Liver (tissue), 9 donors: ENCODE results near the gene COL26A1. TPM values are rescaled to one million over a fixed set of nuclear protein-coding genes. Genes with fewer than 3 reads are reported as not detected.

Experiments used
- DNase-seq: peaks from one replicate; pipeline ENCODE4 v3.0.0-alpha.2; 2017; ENCODE audit warnings: low spot score
- H3K27ac ChIP-seq, 2 donors: one replicate each; pipeline ENCODE4 v1.7.0; 2013; ENCODE audit warnings: inconsistent platforms in 2 of 2, low read length in 2 of 2, control low read depth in 1 of 2, low read depth in 1 of 2, mild to moderate bottlenecking in 1 of 2
- H3K27me3 ChIP-seq, 4 donors: one replicate each; pipeline versions ENCODE4 v1.6.1 to v1.7.0; 2013; ENCODE audit warnings: low read length in 3 of 4, inconsistent platforms in 1 of 4, mild to moderate bottlenecking in 1 of 4, moderate library complexity in 1 of 4; ENCODE audit not compliant: control insufficient read depth in 4 of 4, insufficient read depth in 4 of 4
- H3K36me3 ChIP-seq, 4 donors: one replicate each; pipeline versions ENCODE4 v1.6.1 to v1.7.0; 2013; ENCODE audit warnings: low read length in 3 of 4, mild to moderate bottlenecking in 3 of 4, low read depth in 1 of 4, moderate library complexity in 1 of 4; ENCODE audit not compliant: control insufficient read depth in 4 of 4, insufficient read depth in 3 of 4
- H3K4me1 ChIP-seq, 4 donors: one replicate each; pipeline versions ENCODE4 v1.6.1 to v1.7.0; 2013; ENCODE audit warnings: low read length in 3 of 4, mild to moderate bottlenecking in 3 of 4, moderate library complexity in 1 of 4; ENCODE audit not compliant: control insufficient read depth in 4 of 4, insufficient read depth in 4 of 4
- H3K4me3 ChIP-seq, 3 donors: one replicate each; pipeline versions ENCODE4 v1.6.1 to v1.7.0; 2013; ENCODE audit warnings: low read length in 3 of 3, control low read depth in 1 of 3, low read depth in 1 of 3, mild to moderate bottlenecking in 1 of 3
- H3K9ac ChIP-seq, 2 donors: one replicate each; pipeline ENCODE4 v1.7.0; 2013; ENCODE audit warnings: low read length in 2 of 2, mild to moderate bottlenecking in 2 of 2, moderate library complexity in 2 of 2, control low read depth in 1 of 2, low read depth in 1 of 2
- H3K9me3 ChIP-seq, 4 donors: one replicate each; pipeline versions ENCODE4 v1.6.1 to v1.7.0; 2013; ENCODE audit warnings: low read length in 3 of 4; ENCODE audit not compliant: control insufficient read depth in 4 of 4
- GABPA ChIP-seq, 2 donors: IDR thresholded peaks in 1 of 2; conservative IDR thresholded peaks in 1 of 2; 2 replicates each; pipeline ENCODE4 v1.6.1; 2016; ENCODE audit warnings: antibody characterized with exemption in 2 of 2, mild to moderate bottlenecking in 1 of 2, moderate library complexity in 1 of 2
- HNF4G ChIP-seq: IDR thresholded peaks from 2 replicates; pipeline ENCODE4 v1.6.1; 2016; ENCODE audit warnings: antibody characterized with exemption
- JUND ChIP-seq, 2 donors: IDR thresholded peaks; 2 replicates each; pipeline ENCODE4 v1.6.1; 2016; ENCODE audit warnings: antibody characterized with exemption in 2 of 2
- NR2F2 ChIP-seq: IDR thresholded peaks from 2 replicates; pipeline ENCODE4 v1.6.1; 2016; ENCODE audit warnings: antibody characterized with exemption
- RXRA ChIP-seq, 2 donors: IDR thresholded peaks; 2 replicates each; pipeline ENCODE4 v1.6.1; 2017 to 2018; ENCODE audit warnings: antibody characterized with exemption in 2 of 2, mild to moderate bottlenecking in 1 of 2
- SP1 ChIP-seq: IDR thresholded peaks from 2 replicates; pipeline ENCODE4 v1.6.1; 2018; ENCODE audit warnings: antibody characterized with exemption, mild to moderate bottlenecking
- TAF1 ChIP-seq: conservative IDR thresholded peaks from 2 replicates; pipeline ENCODE4 v1.6.1; 2016; ENCODE audit warnings: antibody characterized with exemption, mild to moderate bottlenecking
- WGBS: extraction: QIAGEN DNeasy Blood & Tissue Kit; methylation state at CpG from one replicate; pipeline ENCODE4 v1.1.7; 2013; 5-methylcytosine and 5-hydroxymethylcytosine counted together
- polyA plus RNA-seq, 2 donors: library from polyadenylated mRNA; stranded (reverse) in 1 of 2; unstranded in 1 of 2; fragments of 200-250 nt in 1 of 2; fragments of >200 nt in 1 of 2; fragmentation: Nextera tagmentation in 1 of 2; extraction: Ambion mirVana in 1 of 2; gene quantifications; one replicate each; pipeline versions ENCODE4 v1.2.1 to v1.2.3, GENCODE V29; 2013 to 2015
- total RNA-seq, 2 donors: library from RNA; depleted of rRNA; stranded (reverse); fragments of >200 nt; gene quantifications; one replicate each; pipeline ENCODE4 v1.2.3, GENCODE V29; 2014
- TF ChIP-seq, protein P1 (sequence below): IDR thresholded peaks from 2 replicates; pipeline ENCODE4 v1.6.1; 2016; ENCODE audit warnings: antibody characterized with exemption, mild to moderate bottlenecking
- TF ChIP-seq, protein P2 (sequence below): IDR thresholded peaks from 2 replicates; pipeline ENCODE4 v1.6.1; 2016; ENCODE audit warnings: antibody characterized with exemption
- TF ChIP-seq, protein P3 (sequence below): fragments of 150-350 bp; IDR thresholded peaks from 2 replicates; pipeline ENCODE4 v1.5.1; 2017; ENCODE audit warnings: improper control_type of control experiment, low read depth, low read length; ENCODE audit not compliant: missing input control
- TF ChIP-seq, protein P4 (sequence below): IDR thresholded peaks from 2 replicates; pipeline ENCODE4 v1.6.1; 2016; ENCODE audit warnings: antibody characterized with exemption
- TF ChIP-seq, protein P5 (sequence below): IDR thresholded peaks from 2 replicates; pipeline ENCODE4 v1.6.1; 2016; ENCODE audit warnings: antibody characterized with exemption
- donor health status: healthy.
- donor health status: healthy.
- donor health status: healthy.
- donor health status: healthy.
- donor health status: healthy.

Gene COL26A1
- total and polyA plus RNA-seq, 4 donors, result 0.76 to 1.8 (median 0.96) TPM

DNA sequence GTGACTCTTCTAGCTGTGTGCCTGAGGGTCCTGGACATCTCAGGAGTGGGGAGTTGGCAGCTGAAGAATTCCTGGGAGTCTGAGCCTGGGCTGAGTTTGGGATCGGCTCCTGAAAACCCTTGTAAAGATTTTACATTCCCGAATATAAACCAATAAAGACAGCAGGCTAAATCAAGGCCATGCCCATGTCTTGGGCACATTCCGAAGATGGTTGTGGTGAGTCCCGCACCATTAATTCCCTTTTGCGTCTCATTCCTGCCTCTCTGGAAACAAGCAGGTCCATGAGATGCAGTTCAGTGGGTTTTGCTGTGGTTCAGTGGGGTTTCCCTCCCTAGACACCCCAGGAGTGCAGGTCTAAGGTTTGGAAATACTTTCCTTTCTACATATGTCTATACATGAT lies 90.9 kb downstream of the COL26A1 start (continued):
- TF ChIP-seq, protein P1, sequence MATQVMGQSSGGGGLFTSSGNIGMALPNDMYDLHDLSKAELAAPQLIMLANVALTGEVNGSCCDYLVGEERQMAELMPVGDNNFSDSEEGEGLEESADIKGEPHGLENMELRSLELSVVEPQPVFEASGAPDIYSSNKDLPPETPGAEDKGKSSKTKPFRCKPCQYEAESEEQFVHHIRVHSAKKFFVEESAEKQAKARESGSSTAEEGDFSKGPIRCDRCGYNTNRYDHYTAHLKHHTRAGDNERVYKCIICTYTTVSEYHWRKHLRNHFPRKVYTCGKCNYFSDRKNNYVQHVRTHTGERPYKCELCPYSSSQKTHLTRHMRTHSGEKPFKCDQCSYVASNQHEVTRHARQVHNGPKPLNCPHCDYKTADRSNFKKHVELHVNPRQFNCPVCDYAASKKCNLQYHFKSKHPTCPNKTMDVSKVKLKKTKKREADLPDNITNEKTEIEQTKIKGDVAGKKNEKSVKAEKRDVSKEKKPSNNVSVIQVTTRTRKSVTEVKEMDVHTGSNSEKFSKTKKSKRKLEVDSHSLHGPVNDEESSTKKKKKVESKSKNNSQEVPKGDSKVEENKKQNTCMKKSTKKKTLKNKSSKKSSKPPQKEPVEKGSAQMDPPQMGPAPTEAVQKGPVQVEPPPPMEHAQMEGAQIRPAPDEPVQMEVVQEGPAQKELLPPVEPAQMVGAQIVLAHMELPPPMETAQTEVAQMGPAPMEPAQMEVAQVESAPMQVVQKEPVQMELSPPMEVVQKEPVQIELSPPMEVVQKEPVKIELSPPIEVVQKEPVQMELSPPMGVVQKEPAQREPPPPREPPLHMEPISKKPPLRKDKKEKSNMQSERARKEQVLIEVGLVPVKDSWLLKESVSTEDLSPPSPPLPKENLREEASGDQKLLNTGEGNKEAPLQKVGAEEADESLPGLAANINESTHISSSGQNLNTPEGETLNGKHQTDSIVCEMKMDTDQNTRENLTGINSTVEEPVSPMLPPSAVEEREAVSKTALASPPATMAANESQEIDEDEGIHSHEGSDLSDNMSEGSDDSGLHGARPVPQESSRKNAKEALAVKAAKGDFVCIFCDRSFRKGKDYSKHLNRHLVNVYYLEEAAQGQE, result no peak
- TF ChIP-seq TAF1 (no peak), JUND (IDR thresholded peaks at IDR 0.05) (no peak)

DNA sequence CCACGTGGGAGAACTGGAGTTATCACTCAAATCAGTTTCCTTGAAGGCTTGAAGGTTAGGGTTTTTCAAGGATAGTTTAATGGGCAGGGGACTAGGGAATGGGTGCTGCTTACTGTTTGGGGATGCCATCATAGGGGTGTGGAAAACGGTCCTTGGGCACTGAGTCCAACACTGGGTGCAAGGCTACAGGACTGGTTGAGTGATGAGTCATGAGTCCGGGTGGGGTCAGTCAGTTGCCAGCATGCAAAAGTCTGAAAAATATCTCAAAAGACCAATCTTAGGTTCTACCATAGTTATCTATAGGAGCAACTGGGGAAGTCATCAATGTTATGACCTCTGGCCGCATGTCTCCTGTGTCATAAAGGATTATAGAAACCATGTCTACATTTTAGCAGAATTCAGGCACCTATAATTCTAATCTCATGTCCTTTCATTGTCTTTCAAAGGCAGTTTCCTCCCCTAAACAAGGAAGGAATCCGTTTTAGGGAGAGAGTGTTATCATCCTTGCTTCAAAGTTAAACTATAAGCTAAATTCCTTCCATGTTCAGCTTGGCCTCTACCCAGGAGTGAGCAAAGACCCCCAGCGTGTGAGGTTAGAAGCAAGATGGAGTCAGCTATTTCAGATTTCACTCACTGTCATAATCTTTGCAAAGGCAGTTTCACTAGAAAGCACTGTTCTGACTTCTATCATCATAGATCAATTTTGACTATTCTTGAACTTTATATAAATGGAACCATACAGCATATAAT lies 94.5 kb downstream of the COL26A1 start:
- Histone ChIP-seq H3K36me3 (no peaks in the 10 kb centered on the region), H3K4me1 (no peaks in the 10 kb centered on the region), H3K9ac (no peak overlapping the region), H3K27ac (no peak overlapping the region), H3K4me3 (no peak overlapping the region), H3K9me3 (no peaks in the 10 kb centered on the region), H3K27me3 (no peaks in the 10 kb centered on the region)
- WGBS, result 75% methylated on average over 6 of the region's 6 CpGs
- TF ChIP-seq NR2F2, result no peak
- no peak for TF ChIP-seq GABPA (IDR thresholded peaks at IDR 0.05 in 1 of 2, conservative IDR thresholded peaks at IDR 0.05 in 1 of 2)
- TF ChIP-seq SP1, result no peak
- TF ChIP-seq, protein P2, sequence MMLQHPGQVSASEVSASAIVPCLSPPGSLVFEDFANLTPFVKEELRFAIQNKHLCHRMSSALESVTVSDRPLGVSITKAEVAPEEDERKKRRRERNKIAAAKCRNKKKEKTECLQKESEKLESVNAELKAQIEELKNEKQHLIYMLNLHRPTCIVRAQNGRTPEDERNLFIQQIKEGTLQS, result no peak
- no peak for TF ChIP-seq TAF1
- no peak for TF ChIP-seq RXRA (IDR thresholded peaks at IDR 0.05)
- no peak for TF ChIP-seq JUND (IDR thresholded peaks at IDR 0.05)
- TF ChIP-seq, protein P3, sequence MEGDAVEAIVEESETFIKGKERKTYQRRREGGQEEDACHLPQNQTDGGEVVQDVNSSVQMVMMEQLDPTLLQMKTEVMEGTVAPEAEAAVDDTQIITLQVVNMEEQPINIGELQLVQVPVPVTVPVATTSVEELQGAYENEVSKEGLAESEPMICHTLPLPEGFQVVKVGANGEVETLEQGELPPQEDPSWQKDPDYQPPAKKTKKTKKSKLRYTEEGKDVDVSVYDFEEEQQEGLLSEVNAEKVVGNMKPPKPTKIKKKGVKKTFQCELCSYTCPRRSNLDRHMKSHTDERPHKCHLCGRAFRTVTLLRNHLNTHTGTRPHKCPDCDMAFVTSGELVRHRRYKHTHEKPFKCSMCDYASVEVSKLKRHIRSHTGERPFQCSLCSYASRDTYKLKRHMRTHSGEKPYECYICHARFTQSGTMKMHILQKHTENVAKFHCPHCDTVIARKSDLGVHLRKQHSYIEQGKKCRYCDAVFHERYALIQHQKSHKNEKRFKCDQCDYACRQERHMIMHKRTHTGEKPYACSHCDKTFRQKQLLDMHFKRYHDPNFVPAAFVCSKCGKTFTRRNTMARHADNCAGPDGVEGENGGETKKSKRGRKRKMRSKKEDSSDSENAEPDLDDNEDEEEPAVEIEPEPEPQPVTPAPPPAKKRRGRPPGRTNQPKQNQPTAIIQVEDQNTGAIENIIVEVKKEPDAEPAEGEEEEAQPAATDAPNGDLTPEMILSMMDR, result no peak
- TF ChIP-seq, protein P4, sequence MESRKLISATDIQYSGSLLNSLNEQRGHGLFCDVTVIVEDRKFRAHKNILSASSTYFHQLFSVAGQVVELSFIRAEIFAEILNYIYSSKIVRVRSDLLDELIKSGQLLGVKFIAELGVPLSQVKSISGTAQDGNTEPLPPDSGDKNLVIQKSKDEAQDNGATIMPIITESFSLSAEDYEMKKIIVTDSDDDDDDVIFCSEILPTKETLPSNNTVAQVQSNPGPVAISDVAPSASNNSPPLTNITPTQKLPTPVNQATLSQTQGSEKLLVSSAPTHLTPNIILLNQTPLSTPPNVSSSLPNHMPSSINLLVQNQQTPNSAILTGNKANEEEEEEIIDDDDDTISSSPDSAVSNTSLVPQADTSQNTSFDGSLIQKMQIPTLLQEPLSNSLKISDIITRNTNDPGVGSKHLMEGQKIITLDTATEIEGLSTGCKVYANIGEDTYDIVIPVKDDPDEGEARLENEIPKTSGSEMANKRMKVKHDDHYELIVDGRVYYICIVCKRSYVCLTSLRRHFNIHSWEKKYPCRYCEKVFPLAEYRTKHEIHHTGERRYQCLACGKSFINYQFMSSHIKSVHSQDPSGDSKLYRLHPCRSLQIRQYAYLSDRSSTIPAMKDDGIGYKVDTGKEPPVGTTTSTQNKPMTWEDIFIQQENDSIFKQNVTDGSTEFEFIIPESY, result no peak
- no peak for TF ChIP-seq HNF4G
- TF ChIP-seq, protein P5, sequence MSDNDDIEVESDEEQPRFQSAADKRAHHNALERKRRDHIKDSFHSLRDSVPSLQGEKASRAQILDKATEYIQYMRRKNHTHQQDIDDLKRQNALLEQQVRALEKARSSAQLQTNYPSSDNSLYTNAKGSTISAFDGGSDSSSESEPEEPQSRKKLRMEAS, result no peak
- DNase-seq, result no peak
